GM12892 (cell line): Measurements from ENCODE around the gene UNC5C.

Experiments used
- DNase-seq: peaks from one replicate; pipeline ENCODE4 v3.0.0; 2011; ENCODE audit not compliant: insufficient read length
- FAIRE-seq: peaks from 2 replicates; lab custom pipeline; 2011; peaks lifted over from hg19 to GRCh38; lab: Jason Lieb, UNC
- POLR2A ChIP-seq: IDR thresholded peaks from 2 replicates; pipeline ENCODE4 v1.6.1; 2011; ENCODE audit warnings: low read depth, low read length, control low read depth
- POLR2AphosphoS5 ChIP-seq: IDR thresholded peaks from 2 replicates; pipeline ENCODE4 v1.6.1; 2011; ENCODE audit warnings: low read depth, low read length, control low read depth
- TAF1 ChIP-seq: IDR thresholded peaks from 2 replicates; pipeline ENCODE4 v1.6.1; 2011; ENCODE audit warnings: low read depth, mild to moderate bottlenecking, control low read depth, low read length, borderline replicate concordance

UNC5C gene

DNA sequence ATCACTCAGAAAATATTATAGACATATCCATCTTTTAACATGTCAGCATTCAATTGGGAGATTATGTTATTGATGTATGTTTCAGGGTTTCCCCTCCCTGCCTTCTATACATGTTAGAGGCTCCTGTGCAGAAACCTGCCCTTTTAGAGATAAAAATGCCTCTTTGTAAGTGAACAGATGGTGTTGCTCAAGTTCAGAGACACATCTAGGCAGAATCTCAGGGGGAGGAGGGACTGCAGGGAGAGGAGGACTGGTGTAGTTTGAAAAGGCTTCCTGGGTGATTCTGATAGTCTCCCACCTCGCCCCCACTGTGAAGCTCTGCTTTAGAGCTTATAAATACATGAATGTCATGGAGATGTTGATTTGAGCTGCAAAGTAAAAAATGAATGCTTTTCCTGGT lies 12.0 kb upstream of the UNC5C start:
- TF ChIP-seq POLR2AphosphoS5 = no peak
- TF ChIP-seq POLR2A = no peak
- TF ChIP-seq TAF1 = no peak
- no peak for DNase-seq
- FAIRE-seq = no peak

GRCh38 chr4:95556207-95556859 lies 7.6 kb upstream of the UNC5C start:
- FAIRE-seq (no peak), DNase-seq (no peak)
- TF ChIP-seq TAF1 (no peak), POLR2A (no peak), POLR2AphosphoS5 (no peak)

DNA sequence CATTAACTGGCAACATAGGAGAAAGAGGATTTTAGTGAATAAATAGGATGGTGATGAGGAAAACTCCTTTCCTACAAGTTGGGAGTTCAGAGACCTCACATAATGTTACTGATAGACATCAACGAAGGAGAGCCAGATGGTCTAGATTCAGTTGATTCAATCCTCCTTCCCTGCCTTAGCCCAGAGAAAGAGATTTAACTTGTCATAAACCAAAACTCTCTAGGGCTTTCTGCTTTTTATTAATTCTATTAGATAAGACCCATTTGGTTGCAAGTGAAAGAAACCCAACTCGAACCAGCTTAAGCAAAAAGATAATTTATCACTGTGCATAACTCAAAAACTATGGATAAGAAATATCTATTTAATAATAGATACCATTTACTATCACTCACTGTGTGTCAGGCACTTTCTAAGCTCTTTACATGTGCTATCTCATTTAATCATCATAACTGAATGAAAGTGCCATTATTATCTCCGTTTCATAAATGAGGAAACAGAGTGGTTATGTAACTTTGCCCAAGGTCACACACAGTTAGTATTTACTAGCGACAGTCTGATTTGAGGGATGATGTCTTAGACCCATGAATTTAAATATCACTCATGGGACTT lies 4.3 kb upstream of the UNC5C start:
- no peak for FAIRE-seq
- DNase-seq = no peak
- TF ChIP-seq POLR2AphosphoS5 (no peak), POLR2A (no peak), TAF1 (no peak)

DNA sequence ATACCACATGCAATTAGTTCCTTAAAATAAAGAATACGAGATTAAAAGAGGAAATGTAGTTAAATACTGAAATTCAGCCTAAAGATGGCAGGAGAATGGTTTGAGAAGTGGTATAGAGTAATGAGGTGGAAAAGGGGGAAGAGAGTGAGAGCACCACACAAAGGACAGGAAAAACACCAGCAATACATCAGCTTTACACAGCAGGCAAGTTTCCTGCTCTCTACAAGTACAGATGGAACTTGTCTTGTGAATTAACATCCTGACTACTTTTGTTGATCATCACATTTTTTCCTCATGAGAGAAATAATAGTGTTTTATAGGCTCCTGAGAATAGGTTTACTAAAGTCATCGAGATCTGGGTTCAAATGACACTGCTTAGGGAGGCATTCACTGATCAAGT lies 2.9 kb upstream of the UNC5C start:
- no peak for FAIRE-seq
- no peak for TF ChIP-seq POLR2AphosphoS5
- TF ChIP-seq TAF1 = no peak
- no peak for TF ChIP-seq POLR2A
- DNase-seq = no peak

GRCh38 chr4:95550115-95550987 lies 1.6 kb upstream of the UNC5C start:
- FAIRE-seq = no peak
- no peak for DNase-seq
- TF ChIP-seq POLR2A = no peak
- TF ChIP-seq TAF1 = no peak
- no peak for TF ChIP-seq POLR2AphosphoS5

GRCh38 chr4:95549246-95550114 lies 707 bp upstream of the UNC5C start:
- TF ChIP-seq POLR2A = no peak
- no peak for TF ChIP-seq POLR2AphosphoS5
- no peak for TF ChIP-seq TAF1
- DNase-seq (no peak), FAIRE-seq (no peak)

- DNase-seq (no peak), FAIRE-seq (no peak)
- no peak for TF ChIP-seq TAF1
- no peak for TF ChIP-seq POLR2AphosphoS5
- TF ChIP-seq POLR2A = no peak
These were observed 880 bp downstream of the UNC5C start for GRCh38 chr4:95547715-95548471.

GRCh38 chr4:95546866-95547714 lies 1.7 kb downstream of the UNC5C start:
- DNase-seq (no peak), FAIRE-seq (no peak)
- TF ChIP-seq POLR2AphosphoS5 = no peak
- TF ChIP-seq TAF1 = no peak
- TF ChIP-seq POLR2A = no peak

DNA sequence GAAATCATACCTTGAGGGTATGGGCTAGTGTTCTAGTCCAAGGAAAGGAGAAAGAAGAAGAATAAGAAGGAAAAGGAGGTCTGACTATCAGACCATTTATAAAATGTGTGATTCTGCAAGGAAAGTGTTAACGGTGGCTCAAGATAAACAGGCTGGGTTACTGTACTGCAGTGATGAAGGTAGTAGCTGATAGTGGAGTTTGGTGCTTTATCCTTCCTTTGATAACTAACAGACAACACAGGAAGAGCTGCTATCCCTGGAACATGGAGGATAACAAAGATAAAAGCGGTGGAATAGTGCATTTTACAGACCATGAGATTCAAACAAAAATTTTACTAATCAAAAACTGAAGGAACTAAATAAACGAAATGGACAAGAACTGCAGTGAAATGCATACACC lies 2.6 kb downstream of the UNC5C start:
- TF ChIP-seq POLR2AphosphoS5 (no peak), TAF1 (no peak), POLR2A (no peak)
- FAIRE-seq = no peak
- DNase-seq = no peak
